HG02610 (cell line): ENCODE data around the gene CHST15.

ENCODE experiments used
- ATAC-seq: cut with Tn5 transposase; IDR thresholded peaks from one replicate; pipeline ENCODE4 v1.9.1; 2021; ENCODE audit warnings: mild to moderate bottlenecking, moderate library complexity; ENCODE audit not compliant: unreplicated experiment

CHST15 gene

DNA sequence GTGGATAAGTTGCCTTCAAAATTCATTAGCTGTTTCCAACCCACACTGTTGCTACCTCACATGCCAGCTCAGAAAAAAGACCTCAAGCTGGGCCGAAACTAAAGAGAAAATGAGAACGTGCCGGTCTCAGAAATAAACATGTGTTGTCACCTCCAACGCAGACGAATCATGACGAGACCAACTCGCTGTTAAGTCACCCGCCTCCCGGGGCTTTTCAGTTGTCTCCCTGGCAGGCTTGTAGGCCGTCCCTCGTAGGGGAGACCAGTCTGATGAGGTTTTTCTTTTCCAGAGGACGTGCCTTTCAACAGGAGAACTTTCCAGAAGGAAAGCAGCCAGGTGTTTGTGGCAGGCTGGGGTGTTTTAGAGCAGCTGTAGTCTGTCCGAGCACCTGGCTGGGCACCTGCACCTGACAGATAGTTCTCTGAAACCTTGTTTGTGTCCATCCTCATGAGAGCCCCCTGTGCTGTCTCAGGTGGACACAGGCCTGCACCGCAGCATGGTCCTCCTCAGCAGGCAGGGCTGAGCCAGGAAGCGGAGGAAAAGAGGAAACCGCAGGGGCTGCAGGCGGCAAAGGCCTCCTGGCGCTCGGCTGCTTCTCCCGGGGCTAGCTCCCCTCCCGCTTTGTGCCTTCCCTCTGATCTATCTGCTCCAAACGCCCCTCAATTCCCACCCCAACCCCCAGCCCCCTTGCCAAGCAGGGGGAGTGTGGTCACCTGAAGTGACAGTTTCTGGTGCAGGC, 78.8 kb downstream of the CHST15 start:
- no peak for ATAC-seq

GRCh38 chr10:124013916-124014315, 79.5 kb downstream of the CHST15 start:
- no peak for ATAC-seq

DNA sequence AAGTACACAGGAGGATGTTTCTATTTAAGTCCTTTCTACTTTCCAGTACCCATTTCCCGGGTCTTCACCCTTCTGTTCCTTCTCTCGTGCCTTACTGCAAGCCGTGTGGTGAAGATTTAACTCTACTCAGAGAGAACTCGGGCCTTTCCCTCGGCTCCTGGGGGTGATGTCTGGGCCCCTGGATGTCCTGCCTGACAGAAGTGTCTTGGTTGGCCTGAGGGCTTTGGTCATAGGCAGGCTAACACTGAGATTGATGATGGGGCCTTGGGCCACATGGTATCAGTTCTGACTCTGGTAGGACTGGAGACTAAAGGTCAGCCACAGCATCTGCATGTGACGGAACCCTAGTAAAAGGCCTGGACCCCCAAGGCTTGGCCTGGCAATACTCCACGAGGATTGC, 80.4 kb downstream of the CHST15 start:
- no peak for ATAC-seq

DNA sequence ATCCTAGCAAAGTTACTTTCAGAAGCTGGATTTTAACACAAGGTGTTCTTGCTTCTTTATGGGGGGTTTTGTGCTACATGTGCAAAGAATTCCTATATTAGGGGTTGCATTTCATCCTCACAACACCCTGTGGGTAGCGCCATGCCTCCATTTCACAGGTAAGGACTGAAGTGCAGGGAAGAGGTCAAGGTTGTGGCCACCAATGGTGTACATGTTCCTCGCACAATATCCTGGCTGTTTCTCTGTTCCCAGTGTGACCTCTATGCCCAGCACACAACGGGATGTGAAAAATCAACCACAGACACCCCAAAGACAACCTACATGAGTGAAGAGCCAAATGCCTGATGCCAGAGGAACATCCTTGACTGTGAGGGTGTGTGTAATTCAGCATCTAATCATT, 80.8 kb downstream of the CHST15 start:
- ATAC-seq: no peak

- no peak for ATAC-seq
These were observed 81.3 kb downstream of the CHST15 start for GRCh38 chr10:124012066-124012465.

DNA sequence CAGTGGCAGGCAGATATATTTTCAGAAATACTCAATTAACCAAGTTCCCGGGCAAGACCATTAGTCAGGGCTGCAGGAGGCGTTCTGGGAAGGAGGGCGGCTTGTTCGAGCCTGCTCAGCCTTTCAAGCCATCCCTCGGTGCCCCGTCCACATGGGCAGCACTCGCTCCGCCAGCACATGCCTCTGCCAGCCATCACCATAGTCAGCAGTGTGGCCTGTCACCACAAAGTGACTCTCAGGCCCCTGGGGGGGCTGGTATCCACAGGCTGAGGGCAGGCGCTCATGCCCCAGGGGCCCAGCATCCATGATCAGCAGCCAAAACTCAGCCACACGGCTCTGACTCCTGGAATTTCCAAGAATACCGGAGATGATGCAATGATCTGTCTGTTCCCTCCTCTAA, 81.9 kb downstream of the CHST15 start:
- no peak for ATAC-seq

- ATAC-seq: no peak
These were observed 82.8 kb downstream of the CHST15 start for GRCh38 chr10:124010563-124011131.

DNA sequence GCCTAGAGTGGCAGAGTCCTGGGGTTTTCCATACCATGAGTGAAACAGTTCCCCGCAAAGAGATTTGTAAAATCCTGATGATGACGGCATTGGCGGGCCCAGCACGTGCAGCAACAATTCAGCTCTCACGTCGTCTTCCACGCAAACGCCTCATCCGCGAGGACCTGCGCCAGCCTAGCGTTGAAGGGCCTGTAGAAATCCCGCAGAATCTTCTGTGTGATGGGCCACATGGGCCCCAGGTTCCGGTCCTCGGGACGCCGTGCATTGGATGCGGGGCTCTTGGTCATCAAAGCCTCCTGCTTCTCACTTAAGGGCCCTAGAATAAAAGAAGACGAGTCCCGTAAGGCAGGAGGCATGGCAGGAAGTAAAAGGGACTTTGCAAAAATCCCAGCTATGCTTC, 83.4 kb downstream of the CHST15 start:
- ATAC-seq: no peak

DNA sequence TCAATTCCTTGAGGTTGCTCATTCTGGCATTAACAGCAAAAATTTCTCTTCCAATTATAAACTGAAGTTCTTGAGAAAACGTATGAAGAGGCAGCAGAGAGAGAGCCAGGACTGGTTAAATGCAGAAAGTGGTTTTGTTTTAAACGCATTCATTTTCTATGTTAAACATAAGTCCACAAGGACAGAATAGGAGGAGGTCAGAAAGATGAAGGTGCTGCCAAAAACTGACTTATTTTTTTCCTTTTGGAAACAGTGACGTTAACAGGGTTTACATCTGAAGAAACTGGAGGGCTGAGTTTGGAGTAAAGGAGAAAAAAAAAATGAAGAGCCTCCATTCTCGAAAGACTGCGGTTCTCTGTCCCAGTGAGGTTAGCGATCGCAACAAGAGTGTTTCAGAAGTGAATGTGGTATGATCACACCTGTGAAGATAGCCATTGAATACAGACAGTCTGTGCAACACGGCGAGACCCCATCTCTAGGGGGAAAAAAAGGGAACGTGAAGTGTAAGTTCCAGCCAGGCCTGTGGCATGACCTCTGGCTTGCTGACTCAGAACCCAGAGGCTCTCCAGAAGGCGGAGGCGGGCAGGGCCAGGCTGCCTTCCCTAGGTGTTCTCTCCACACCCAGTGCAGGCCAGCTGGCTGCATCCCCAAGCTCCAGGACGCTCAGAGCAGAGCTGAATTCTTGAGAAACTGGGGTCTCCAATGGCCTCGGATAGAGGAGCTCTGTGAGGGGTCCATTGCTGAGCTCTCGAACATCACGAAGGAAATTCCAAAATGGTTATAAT, 84.0 kb downstream of the CHST15 start:
- no peak for ATAC-seq

DNA sequence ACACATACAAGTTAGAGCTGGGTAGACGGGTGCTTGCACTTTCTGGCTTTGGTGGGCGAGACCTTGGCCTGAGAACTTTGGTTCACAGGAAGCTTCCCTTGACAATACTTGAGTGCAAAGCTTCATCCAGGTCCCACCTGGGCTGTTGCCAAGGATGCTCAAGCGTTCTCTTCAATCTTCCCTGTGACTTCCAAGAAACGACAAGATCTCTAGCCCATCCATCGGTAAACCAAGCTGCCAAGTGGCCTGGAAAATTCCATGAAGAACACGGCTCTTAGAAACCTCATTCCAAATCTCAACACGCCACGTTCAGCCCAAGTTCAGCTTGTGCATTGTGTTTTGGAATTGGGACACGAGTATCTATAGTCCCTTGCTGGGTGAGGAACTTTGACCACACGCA, 84.7 kb downstream of the CHST15 start:
- ATAC-seq: no peak

DNA sequence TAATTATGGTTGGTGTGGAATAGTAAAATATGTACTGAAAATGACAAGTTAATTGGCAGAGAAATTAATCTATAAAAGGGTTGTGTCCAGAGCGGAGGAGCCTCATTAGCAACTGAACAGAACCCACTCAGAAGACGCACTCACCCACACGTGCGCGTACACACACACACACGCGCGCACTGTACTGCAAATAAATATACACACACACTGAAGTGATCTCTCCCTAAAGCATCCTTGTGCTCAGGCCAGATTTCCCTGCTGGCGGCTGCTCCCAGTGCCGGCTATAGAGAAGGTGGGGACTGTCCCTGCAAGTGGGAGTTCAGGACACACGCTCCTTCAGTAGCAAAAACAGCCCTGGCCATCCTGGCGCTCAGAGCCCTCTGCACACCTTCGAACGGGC, 85.2 kb downstream of the CHST15 start:
- no peak for ATAC-seq

DNA sequence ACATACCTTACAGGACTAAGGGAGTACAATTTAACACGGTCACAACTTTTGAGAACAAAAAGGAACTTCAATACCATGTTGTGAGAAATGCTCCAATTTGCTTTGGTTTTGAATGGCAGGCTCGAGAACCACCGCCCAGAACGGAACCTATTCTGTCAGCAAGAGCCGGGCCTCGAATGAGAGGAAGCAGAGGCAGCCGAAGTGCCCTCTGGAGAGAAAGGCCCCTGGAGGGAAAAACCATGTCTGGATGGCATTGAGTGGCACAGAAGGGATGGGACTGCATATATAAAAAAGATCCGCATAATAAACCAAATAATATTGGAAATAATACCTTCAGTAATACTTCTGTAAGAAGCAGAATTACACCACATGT, 85.6 kb downstream of the CHST15 start:
- ATAC-seq: no peak

DNA sequence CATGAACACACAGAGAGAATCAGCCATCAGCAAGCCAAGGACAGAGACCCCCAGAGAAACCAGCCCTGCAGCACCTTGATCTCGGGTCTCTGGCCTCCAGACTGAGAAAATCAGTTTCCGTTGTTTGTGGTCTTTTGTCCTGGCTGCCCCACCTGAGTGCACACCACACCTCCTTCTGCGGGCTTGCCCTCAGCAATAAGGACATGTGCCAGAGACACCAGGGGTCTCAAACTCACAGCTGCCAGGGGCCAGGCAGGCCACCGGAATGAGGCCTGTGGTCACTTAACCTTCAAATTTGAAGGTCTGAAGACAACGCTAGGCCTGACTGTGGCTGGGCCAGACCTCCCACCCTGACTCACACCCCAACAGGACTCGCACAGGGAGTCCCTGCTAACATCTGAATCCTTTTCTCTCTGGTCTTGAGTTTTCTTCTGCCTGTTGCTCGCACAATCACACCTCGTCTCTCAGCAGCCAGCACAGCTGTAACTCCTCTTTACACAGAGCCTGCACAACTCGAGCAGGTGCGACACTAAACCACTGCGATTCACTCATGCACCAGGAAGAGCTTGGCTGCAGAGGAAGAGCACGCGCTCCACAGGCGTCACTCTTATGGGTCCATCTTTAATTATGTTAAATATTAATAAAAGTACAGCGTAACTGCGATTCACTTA, 86.2 kb downstream of the CHST15 start:
- ATAC-seq: no peak

DNA sequence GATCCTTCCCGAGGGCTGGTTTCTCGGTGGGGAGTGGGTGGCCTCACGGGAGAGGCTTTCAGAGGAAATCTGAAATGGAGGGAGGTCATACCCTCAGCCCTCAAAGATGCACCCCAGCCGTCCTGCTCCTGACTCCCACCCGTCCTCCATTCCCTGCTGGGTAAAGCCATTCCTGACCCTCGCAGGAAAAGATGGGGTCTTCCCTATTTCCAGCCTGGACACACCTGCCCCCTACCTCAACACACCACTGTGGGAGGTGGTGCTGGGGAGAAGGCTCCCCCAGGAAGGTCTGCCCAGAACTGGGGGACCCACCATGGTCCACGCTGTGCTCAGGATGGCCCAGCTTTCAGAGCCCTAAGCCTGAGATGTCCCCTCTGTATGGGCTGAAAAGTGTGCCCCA, 86.9 kb downstream of the CHST15 start:
- ATAC-seq: no peak

DNA sequence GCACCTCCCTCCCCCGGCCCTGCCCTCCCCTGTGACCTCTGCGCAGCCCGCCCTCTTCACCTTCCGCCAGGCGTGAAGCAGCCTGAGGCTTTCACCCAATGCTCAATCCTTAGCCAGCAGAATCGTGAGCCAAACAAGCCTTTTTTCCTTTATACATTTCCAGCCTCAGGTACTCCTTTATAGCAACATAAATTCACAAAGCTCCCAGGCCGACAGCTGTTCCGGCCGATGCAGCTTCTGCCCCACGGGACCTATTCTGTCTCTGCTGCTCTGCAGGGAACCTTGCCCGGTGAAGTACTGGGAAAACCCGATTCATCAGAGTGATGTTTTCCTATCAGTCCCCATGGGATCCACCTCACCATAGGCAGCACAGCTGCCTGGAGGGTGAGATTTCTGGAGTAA, 87.4 kb downstream of the CHST15 start:
- no peak for ATAC-seq

DNA sequence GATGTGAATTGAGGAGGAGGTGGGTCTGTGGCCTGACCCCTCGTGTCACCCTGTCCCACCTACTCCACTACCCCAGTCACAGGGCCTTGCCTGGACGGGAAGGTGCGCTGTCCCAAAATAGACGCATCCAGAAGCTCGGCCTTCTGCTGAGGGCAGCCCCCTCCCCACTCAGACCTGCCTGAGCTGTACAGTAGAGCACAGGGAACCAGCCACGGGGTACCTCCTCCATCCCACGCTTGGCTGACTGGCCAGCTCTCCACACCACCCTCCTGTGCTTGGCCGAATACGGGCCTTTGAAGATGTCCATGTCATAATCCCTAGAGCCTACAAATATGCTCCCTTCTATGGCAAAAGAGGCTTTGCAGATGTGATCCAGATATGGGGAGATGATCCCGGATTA, 88.3 kb downstream of the CHST15 start:
- ATAC-seq: no peak

DNA sequence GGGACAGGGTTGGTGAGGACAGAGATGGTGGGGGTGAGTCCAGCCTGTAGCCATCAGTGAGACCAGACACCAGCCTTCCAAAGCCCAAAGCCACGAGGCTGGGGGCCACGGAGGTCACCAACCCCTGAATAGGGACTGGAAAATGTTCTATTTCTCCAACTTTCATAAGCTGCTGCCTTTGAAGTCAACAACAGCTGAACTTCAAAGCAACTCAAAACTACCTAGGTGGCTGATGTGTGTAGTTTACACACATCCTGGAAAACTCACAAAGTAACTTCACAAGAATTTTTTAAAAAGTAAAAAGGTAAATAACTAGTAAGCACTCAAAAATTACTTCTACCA, 88.8 kb downstream of the CHST15 start:
- ATAC-seq: no peak

- no peak for ATAC-seq
These were observed 89.3 kb downstream of the CHST15 start for GRCh38 chr10:124003871-124004662.

DNA sequence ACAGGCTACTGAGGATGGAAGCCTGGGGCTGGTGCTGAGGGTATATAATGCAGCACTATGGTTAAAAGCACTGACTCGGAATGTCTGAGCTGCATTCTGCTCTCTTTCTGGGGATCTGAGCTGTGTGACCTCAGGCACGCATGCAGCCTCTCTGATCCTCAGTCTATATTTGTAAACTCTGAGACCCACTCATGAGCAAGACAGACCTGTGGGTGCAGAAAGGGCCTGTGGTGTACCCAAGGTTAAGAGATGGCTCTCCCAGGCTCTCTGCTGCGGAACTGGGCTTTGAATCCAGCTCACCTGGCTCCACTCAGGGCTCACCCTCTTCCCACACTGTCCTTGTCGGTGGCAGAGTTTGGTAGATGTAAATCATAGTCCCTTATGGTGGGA, 89.9 kb downstream of the CHST15 start:
- ATAC-seq: no peak

- no peak for ATAC-seq
These were observed 90.4 kb downstream of the CHST15 start for GRCh38 chr10:124003070-124003419.

DNA sequence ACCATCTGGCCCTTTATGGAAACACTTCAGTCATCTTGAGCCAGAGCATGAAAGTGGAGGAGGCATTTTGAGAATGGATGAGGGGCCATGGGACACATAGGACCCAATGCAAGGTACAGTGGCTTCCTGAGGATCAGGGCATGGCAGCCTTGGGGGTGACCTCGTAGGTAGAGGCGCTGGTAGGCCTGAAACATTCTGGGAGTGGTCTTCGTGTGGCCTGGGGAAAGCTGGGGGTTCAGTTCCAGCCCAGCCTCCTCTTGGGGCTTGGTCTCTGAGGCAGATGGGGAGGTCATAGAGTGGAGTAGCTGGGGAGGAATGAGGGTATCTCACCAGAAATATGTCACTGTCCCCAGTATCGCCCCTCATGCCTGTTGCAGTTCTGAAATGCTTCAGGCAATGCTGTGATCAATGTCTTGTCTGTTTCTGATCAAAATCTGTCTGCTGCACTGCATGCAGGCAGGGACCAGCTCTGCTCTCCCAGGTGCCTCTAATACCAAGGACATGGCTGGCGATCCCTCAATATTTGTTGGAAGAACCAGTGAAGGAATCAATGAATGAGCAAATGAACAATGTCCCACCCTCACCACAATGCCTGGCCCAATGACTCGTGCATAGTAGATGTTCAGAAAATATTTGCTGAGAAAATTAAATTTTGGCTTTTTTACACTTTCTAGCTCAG, 90.9 kb downstream of the CHST15 start:
- no peak for ATAC-seq
